Activated CD4-positive, alpha-beta T cell treated with anti-CD3 and anti-CD28 coated beads, Interleukin-2, amount 50 U/mL, for 1 hour (primary cell): ENCODE measurements around the gene EMB.
"Not testable (repeated sequence)": the region's sequence is repeated elsewhere in the genome, so short reads cannot be mapped to it uniquely, and the experiment has no call there.

Experiments used
- DNase-seq: peaks from one replicate; pipeline ENCODE4 v3.0.0-alpha.2; 2020

The EMB gene

DNA sequence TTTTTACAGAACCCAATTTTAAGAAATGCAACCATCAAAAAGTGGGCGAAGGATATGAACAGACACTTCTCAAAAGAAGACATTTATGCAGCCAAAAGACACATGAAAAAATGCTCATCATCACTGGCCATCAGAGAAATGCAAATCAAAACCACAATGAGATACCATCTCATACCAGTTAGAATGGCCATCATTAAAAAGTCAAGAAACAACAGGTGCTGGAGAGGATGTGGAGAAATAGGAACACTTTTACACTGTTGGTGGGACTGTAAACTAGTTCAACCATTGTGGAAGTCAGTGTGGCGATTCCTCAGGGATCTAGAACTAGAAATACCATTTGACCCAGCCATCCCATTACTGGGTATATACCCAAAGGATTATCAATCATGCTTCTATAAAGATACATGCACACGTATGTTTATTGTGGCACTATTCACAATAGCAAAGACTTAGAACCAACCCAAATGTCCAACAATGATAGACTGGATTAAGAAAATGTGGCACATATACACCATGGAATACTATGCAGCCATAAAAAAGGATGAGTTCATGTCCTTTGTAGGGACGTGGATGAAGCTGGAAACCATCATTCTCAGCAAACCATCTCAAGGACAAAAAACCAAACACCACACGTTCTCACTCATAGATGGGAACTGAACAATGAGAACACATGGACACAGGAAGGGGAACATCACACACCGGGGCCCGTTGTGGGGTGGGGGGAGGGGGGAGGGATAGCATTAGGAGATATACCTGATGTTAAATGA, 19.7 kb downstream of the EMB start:
- DNase-seq = not testable (repeated sequence)

DNA sequence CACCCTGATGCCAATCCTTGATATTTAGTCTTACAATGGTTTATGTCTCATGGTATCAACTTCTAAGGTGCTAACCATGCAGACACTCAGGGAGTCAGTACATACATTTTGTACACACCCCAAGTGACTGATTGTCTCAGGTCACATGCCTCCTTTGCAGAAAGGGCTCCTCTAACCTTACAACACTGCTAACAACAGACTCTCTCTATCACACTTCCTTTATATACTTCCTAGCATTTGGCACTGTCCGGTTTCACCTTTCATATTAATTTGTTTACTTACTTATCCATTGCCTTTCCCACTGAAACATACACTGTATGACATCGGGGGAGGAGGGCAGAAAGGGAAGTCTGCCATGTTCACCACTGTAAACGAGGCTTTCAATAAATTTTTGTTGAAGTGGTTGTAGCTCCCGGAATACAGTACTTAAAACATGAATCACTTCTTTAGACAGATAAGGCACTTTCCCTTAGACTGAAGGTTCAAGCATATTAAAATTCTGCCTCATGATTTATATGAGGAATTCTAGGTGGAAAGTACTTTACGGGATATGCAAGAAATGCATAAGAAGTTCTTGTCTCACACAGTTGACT, 20.6 kb downstream of the EMB start:
- DNase-seq = no peak

DNA sequence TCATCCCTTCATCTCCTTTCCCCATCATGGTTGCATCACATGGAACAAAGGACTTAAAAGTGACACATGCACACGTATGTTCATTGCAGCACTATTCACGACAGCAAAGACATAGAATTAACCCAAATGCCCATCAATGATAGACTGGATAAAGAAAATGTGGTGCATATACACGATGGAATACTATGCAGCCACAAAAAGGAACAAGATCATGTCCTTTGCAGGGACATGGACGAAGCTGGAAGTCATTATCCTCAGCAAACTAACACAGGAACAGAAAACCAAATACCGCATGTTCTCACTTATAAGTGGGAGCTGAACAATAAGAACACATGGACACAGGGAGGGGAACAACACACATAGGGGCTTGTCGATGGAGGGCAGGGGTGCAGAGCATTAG, 21.4 kb downstream of the EMB start:
- DNase-seq = not testable (repeated sequence)

DNA sequence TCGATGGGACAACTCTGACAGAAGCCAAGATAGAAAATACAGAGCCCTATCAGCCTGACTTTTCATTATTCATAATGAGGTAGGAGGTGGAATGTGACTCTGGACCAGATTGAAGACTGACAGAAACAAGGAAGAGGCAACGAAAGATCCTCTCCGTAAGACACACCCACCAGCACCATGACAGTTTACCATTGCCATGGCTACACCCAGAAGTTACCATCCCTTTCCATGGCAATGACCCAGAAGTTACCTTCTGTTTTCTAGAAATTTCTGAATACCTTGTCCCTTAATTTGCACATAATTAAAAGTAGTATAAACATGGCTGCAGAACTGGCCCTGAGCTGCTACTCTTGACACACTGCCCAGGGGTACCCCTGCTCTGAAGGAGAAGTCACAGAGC, 24.5 kb downstream of the EMB start:
- not testable (repeated sequence) for DNase-seq

DNA sequence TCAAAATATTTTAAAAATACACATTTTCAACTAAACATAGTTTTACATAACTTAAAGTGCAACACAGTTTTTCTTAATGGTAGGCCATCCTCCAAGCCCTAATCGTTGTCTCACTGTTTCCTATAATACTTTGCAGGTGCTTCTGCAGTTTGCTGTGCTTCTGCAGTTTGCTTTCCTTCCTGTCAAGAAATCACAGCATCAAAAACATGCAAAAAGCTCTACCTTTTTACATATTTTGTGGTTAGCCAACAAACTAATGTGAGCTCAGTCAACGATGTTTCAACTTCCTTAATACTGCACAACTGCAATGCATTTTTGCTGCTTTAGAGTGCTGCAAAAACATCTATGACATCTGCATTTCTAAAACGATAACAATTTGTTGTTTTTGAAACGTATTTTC, 25.2 kb downstream of the EMB start:
- no peak for DNase-seq

DNA sequence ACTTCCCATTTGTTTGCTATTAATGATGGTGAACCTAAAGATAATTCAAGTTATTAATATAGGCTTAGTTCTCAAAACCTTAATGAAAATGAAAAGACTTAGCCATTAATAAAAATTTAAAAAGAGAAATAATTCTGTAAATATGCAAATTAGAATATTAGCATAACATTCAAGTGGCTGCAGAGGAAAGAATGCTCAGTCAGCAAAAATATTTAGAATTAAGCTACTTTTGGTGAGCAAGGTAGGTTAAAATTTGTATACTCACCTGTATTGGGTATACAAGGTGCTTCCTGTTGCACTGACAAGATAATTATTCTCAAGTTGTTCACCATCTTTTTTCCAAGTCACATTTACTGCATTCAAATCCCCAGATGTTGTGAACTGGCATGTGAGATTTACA, 30.2 kb downstream of the EMB start:
- DNase-seq = not testable (repeated sequence)

DNA sequence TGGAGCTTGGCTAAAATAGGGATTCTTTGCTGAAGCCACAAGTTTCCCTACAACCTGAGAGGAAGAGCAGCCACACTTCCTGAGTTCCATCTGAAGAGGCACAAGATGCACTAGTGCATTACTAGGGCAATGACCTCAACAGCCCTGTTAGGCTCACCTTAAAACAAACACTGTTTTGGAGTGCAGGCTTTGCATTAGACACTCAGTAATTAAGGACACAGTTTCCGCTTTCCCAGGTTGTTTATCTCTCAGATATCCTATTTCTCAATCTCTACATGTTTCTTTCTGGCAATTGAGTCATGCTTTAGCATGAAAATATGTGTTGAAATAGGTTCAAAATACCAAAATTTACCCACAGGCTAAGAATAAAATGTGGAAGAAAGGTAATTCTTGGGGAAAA, 34.2 kb downstream of the EMB start:
- DNase-seq = no peak

DNA sequence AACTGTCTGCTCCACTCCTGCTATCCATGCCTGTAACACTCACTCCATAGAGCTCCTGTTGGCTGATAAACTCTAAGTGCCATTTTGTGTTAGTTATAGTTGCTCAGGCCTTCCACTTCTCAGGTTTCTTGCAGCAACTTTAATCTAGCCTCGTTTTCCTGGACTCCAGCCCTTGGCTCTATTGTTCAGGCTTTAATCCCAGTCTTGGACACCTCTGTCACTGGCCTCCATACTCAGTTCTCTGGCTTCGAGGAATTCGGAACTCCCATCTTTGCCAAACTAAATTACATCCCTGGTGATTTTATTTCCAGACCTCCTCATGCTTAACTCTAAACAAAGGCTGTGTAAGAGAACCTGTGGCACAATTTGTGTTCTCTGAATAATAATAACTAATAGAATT, 39.8 kb downstream of the EMB start:
- DNase-seq = no peak

DNA sequence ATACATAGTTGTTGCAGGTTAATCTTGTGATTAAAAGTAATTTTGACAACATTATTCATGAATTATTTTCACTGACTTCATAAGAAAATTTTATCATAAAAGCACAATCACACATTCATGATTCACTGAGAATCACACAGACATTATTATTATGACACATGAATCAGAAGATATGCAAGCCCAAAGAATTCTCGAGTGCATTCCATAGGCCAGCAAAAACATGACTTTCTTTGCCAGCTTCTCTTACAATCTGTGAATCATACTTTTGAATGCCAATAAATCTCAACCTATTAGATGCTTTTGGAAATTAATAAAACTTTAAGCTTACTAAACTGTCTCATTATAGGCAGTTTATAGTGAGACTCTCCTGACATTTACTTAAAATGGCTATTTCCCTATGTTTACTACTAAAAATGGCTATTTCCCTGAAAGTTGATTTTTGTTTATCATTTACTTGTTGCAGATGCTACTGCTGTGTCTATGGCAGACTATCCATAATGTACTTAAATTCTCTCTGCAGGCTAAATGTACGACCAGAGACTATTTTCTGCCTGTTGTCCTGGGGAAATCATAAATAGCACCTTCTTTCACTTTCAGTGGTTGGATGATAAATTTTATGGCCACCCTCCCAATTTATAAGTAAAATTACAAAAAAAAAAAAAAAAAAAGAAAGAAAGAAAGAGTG, 47.0 kb downstream of the EMB start:
- DNase-seq = not testable (repeated sequence)

DNA sequence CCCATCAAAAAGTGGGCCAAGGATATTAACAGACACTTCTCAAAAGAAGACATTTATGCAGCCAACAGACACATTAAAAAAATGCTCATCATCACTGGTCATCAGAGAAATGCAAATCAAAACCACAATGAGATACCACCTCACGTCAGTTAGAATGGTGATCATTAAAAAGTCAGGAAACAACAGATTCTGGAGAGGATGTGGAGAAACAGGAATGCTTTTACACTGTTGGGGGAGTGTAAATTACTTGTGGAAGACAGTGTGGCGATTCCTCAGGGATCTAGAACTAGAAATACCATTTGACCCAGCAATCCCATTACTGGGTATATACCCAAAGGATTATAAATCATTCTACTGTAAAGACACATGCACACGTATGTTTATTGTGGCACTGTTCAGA, 48.8 kb downstream of the EMB start:
- DNase-seq = not testable (repeated sequence)

DNA sequence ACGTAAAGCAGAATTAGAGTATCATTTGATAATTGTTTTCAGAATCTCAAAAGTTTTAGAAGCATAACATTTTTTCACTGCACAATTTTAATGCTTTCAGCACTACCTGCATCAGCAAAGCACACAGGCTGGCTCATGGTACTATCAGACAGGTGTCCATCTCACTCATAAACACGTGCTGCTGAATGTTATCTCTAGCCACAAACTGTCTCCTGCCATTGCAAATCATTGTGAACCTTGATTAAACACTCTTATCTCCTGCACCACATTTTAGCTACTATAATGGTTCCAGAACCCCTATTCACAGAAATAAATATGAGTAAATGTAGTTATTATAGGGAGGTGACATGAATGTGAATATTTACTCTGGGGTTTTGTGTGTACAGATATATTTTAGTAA, 56.7 kb downstream of the EMB start:
- not testable (repeated sequence) for DNase-seq

DNA sequence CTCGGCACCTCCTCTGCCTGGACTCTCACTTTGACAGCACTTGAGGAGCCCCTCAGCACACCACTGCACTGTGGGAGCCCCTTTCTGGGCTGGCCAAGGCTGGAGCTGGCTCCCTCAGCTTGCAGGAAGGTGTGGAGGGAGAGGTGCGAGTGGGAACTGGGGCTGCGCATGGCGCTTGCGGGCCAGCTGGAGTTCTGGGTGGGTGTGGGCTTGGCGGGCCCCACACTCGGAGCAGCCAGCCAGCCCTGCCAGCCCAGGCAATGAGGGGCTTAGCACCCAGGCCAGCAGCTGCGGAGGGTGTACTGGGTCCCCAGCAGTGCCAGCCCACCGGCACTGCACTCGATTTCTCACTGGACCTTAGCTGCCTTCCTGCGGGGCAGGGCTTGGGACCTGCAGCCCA, 64.4 kb downstream of the EMB start:
- not testable (repeated sequence) for DNase-seq

DNA sequence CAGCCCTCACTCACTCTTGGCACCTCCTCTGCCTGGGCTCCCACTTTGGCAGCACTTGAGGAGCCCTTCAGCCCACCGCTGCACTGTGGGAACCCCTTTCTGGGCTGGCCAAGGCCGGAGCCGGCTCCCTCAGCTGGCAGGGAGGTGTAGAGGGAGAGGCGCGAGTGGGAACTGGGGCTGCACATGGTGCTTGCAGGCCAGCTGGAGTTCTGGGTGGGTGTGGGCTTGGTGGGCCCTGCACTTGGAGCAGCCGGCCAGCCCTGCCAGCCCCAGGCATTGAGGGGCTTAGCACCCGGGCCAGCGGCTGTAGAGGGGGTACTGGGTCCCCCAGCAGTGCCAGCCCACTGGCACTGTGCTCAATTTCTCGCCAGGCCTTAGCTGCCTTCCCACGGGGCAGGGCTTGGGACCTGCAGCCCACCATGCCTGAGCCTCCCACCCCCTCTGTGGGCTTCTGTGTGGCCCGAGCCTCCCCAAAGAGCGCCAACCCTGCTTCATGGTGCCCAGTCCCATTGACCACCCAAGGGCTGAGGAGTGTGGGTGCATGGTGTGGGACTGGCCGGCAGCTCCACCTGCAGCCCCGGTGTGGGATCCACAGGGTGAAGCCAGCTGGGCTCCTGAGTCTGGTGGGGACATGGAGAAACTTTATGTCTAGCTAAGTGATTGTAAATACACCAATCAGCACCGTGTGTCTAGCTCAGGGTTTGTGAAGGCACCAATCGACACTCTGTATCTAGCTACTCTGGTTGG, 71.6 kb downstream of the EMB start:
- not testable (repeated sequence) for DNase-seq

DNA sequence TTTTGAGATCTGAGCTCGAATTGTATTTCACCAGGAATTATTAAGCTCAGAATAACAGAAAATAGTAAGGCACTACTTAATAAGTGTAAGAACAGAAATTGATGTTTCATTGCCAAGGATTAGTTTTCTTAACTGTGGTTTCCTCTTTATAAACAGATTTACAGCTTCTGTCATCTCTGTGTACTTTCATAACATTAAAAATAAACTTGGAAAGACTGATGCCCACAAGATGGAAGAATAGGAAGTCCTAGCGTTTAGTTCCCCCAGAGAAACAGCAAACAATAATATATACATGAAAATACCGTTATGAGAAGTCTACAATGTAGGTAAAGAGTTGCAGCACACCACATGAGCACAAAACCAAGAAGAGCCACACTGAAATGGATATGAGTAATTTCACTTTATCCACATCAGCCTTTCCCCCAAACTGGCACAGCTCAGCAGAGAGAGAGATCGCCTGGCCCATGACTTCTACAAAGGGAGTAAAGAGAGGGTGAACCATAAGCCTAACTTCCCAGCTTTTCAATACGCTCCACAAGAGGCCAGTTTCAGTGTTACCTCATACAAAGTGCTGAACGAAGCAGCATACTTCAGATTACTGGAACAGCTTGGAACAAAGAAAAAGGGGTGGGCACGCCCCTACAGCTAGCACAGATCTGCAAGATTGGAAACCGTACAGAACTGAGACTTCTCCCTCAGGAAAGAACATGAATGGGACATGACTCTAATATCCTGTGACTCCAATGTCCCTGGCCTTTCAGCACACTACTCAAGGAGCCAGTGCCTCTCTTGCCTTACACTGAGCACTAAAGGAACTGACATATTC, 75.4 kb downstream of the EMB start:
- DNase-seq = no peak

DNA sequence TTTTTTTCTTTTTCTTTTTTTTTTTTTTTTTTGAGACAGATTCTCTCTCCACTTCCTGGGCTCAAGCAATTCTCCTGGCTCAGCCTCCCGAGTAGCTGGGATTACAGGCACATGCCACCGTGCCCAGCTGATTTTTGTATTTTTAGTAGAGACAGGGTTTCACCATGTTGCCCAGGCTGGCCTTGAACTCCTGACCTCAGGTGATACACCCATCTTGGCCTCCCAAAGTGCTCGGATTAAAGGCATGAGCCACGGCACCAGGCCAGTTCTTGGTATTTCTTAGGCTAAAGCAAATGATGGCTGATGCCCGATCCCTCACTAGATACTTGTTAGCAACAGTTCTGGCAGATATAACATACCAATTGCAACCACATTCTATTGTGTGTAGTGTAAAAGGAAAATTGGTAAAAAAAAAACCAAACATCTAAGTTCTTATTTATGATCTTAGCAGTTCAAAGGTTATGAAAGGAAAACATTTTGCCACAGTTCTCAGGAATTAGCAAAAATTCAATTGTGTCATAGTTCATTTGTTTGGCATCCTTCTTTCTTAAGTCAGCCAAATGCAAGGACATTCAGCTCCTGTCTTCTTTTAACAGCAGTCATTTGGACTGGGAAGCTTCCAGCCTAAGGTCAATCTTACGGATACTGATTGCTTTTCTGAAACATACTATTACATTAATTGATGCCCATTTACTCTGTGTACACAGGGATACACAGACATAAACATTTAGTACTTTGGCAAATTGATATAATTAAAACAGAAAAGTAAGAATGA, 76.4 kb downstream of the EMB start:
- not testable (repeated sequence) for DNase-seq

DNA sequence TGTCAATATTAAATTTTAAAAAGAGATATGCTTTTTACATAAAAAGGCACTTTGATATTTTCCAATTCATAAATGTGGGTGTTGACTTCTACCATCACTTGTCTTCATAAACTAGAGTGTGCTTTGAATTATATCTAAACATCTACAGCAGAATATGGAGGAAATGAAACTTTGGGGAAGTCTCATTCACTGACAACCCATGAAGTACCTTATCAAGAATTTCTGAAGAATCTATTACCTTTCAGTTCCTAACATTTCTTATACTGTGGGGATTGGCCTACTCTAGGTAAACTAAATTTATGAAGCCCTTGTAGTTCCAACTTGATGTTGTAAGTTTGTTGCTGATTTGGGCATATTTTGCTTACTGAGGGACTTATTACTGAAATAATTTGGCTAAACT, 81.9 kb downstream of the EMB start:
- no peak for DNase-seq

DNA sequence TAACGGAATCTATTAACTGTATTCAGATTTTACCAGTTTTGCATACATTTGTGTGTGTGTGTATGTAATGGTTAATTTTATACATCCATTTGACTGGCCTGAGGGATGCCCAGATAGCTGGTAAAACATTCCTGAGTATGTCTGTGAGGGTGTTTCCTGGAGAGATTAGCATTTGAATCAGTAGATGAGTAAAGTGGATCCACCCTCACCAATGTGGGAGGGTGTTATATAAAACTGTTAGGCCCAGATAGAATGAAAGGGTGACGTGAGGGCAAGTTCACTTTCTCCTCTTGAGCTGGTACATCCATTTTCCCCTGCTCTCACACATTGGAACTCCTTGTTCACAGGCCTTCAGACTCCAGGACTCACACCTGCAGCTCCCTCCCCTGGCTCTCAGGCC, 88.7 kb downstream of the EMB start:
- no peak for DNase-seq
